ENCODE data around the gene FER.
"Not testable (repeated sequence)": the region's sequence is repeated elsewhere in the genome, so short reads cannot be mapped to it uniquely, and the experiment has no call there.

FER gene

DNA sequence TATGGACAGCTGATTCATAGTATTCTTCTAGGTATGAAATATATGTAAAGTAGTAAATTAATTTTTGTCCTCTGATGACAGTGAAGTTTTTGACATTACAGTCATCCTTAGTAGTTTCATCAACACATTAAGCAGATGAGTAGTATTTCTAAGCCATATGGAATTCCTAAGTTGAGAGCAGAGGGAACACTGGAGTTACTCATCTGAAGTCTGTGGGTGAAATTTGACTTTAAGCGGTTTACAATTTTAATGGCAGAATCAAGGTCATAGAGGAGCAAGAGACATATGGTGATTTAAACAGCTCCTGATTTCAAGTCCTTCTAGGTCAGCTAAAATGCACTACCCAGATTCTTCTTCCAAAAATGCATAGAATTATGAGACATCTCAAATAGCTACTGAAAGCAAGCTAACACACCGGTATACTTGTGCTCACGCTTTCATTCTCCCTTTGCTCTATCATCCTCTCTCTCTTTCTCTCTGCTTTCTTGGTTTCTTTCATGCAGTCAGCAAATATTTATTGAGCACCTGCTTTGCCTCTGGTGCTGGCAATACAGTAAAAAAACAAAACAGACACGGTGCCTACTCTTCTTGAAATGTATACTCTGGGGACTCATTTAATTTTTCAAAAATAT is 235.9 kb downstream of the FER start:
- H3K27ac ChIP-seq (ENCODE audit: low read length), result no peak overlapping the region
- no peak overlapping the region for H3K9ac ChIP-seq (ENCODE audit: low read depth, low read length)
- H3K4me2 ChIP-seq (ENCODE audit: insufficient read depth, low read length), result no peak overlapping the region
- TF ChIP-seq EZH2 (IDR thresholded peaks at IDR 0.05; ENCODE audit: borderline replicate concordance, low read depth, low read length, severe bottlenecking), result no peak
- TF ChIP-seq, protein P1, sequence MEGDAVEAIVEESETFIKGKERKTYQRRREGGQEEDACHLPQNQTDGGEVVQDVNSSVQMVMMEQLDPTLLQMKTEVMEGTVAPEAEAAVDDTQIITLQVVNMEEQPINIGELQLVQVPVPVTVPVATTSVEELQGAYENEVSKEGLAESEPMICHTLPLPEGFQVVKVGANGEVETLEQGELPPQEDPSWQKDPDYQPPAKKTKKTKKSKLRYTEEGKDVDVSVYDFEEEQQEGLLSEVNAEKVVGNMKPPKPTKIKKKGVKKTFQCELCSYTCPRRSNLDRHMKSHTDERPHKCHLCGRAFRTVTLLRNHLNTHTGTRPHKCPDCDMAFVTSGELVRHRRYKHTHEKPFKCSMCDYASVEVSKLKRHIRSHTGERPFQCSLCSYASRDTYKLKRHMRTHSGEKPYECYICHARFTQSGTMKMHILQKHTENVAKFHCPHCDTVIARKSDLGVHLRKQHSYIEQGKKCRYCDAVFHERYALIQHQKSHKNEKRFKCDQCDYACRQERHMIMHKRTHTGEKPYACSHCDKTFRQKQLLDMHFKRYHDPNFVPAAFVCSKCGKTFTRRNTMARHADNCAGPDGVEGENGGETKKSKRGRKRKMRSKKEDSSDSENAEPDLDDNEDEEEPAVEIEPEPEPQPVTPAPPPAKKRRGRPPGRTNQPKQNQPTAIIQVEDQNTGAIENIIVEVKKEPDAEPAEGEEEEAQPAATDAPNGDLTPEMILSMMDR (IDR thresholded peaks at IDR 0.05; ENCODE audit: borderline replicate concordance, extremely low read depth, low read length, poor library complexity, severe bottlenecking), result no peak
- DNase-seq (no peak), ATAC-seq (ENCODE audit: insufficient read depth, low read depth) (no peak)
- H4K20me1 ChIP-seq (ENCODE audit: insufficient read depth, low read length), result no peaks in the 10 kb centered on the region
- no peaks in the 10 kb centered on the region for H3K27me3 ChIP-seq (ENCODE audit: insufficient read depth, low read length, poor library complexity)
- no peaks in the 10 kb centered on the region for H3K36me3 ChIP-seq (ENCODE audit: insufficient read depth, low read length)
- no peaks in the 10 kb centered on the region for H3K9me3 ChIP-seq (ENCODE audit: insufficient read depth, low read length, severe bottlenecking)
- no peaks in the 10 kb centered on the region for H3K4me1 ChIP-seq (ENCODE audit: insufficient read depth, low read length)
- H2AFZ ChIP-seq (ENCODE audit: low read depth, low read length), result no peak overlapping the region
- no peak overlapping the region for H3K4me3 ChIP-seq (ENCODE audit: low read depth in 1 of 2, low read length in 2 of 2)
- H3K79me2 ChIP-seq (ENCODE audit: insufficient read depth, low read length), result no peaks in the 10 kb centered on the region

DNA sequence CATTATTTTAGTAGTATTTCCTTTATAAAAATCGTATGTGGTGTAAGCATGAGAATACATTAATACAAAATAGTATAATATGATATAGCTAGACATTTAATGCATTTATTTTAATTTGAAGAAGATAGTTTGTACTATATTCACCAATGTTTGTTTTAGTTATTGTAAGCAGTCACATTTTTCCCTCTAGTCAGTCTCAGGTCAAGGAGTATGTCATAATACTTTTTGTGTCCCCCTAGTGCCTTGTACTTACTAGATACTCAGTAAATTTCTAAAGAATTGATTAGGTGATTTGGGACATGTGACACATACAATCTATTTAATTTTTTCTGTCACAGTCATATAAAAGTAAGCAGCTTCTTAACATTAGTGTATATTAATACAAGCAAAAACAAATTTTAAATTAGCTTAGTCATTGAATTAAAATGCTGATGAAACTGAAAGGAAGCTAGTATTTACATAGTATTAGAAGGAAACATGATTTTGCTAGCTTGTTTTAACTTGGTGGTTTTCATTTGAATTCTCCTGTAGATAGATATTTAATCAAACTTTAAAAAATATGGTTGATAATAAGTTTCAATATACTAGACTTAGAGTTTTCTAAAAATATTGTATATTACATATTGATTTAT is 242.2 kb downstream of the FER start:
- Histone ChIP-seq H3K4me2 (ENCODE audit: insufficient read depth, low read length) (no peak overlapping the region), H2AFZ (ENCODE audit: low read depth, low read length) (no peak overlapping the region), H3K4me1 (ENCODE audit: insufficient read depth, low read length) (no peaks in the 10 kb centered on the region), H4K20me1 (ENCODE audit: insufficient read depth, low read length) (no peaks in the 10 kb centered on the region), H3K27ac (ENCODE audit: low read length) (no peak overlapping the region), H3K9ac (ENCODE audit: low read depth, low read length) (no peak overlapping the region), H3K36me3 (ENCODE audit: insufficient read depth, low read length) (no peaks in the 10 kb centered on the region), H3K79me2 (ENCODE audit: insufficient read depth, low read length) (no peaks in the 10 kb centered on the region), H3K9me3 (ENCODE audit: insufficient read depth, low read length, severe bottlenecking) (no peaks in the 10 kb centered on the region), H3K4me3 (ENCODE audit: low read depth in 1 of 2, low read length in 2 of 2) (no peak overlapping the region), H3K27me3 (ENCODE audit: insufficient read depth, low read length, poor library complexity) (no peaks in the 10 kb centered on the region)
- DNase-seq, result no peak
- no peak for ATAC-seq (ENCODE audit: insufficient read depth, low read depth)
- TF ChIP-seq EZH2 (IDR thresholded peaks at IDR 0.05; ENCODE audit: borderline replicate concordance, low read depth, low read length, severe bottlenecking), result no peak
- TF ChIP-seq, protein P1 (IDR thresholded peaks at IDR 0.05; ENCODE audit: borderline replicate concordance, extremely low read depth, low read length, poor library complexity, severe bottlenecking), result no peak

DNA sequence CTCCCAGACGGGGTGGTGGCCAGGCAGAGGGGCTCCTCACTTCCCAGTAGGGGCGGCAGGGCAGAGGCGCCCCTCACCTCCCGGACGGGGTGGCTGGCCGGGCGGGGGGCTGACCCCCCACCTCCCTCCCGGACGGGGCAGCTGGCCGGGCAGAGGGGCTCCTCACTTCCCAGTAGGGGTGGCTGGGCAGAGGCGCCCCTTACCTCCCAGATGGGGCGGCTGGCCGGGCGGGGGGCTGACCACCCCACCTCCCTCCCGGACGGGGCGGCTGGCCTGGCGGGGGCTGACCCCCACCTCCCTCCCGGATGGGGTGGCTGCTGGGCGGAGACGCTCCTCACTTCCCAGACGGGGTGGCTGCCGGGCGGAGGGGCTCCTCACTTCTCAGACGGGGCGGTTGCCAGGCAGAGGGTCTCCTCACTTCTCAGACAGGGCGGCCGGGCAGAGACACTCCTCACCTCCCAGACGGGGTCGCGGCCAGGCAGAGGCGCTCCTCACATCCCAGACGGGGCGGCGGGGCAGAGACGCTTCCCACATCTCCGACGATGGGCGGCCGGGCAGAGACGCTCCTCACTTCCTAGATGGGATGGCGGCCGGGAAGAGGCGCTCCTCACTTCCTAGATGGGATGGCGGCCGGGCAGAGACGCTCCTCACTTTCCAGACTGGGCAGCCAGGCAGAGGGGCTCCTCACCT is 244.8 kb downstream of the FER start:
- H3K27ac ChIP-seq (ENCODE audit: low read length); H3K4me3 ChIP-seq (ENCODE audit: low read depth in 1 of 2, low read length in 2 of 2); H3K79me2 ChIP-seq (ENCODE audit: insufficient read depth, low read length); H3K9ac ChIP-seq (ENCODE audit: low read depth, low read length); H3K27me3 ChIP-seq (ENCODE audit: insufficient read depth, low read length, poor library complexity); H4K20me1 ChIP-seq (ENCODE audit: insufficient read depth, low read length); ATAC-seq (ENCODE audit: insufficient read depth, low read depth); H2AFZ ChIP-seq (ENCODE audit: low read depth, low read length); H3K9me3 ChIP-seq (ENCODE audit: insufficient read depth, low read length, severe bottlenecking); DNase-seq; H3K36me3 ChIP-seq (ENCODE audit: insufficient read depth, low read length); H3K4me1 ChIP-seq (ENCODE audit: insufficient read depth, low read length); H3K4me2 ChIP-seq (ENCODE audit: insufficient read depth, low read length): not testable (repeated sequence)

DNA sequence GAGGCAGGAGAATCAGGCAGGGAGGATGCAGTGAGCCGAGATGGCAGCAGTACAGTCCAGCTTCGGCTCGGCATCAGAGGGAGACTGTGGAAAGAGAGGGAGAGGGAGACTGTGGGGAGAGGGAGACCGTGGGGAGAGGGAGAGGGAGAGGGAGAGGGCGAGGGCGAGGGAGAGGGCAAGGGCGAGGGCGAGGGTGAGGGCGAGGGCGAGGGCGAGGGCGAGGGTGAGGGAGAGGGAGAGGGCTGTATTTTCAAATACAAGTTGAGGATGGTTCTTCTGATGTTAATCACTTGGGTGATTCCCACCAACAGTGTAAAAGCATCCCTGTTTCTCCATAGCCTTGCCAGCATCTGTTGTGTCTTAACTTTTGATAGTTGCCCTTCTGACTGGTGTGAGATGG is 245.7 kb downstream of the FER start:
- H3K27ac ChIP-seq (ENCODE audit: low read length); H3K79me2 ChIP-seq (ENCODE audit: insufficient read depth, low read length); H3K36me3 ChIP-seq (ENCODE audit: insufficient read depth, low read length); DNase-seq; H3K4me3 ChIP-seq (ENCODE audit: low read depth in 1 of 2, low read length in 2 of 2); H3K27me3 ChIP-seq (ENCODE audit: insufficient read depth, low read length, poor library complexity); H3K4me1 ChIP-seq (ENCODE audit: insufficient read depth, low read length); H4K20me1 ChIP-seq (ENCODE audit: insufficient read depth, low read length); H3K4me2 ChIP-seq (ENCODE audit: insufficient read depth, low read length); H3K9me3 ChIP-seq (ENCODE audit: insufficient read depth, low read length, severe bottlenecking); H2AFZ ChIP-seq (ENCODE audit: low read depth, low read length); ATAC-seq (ENCODE audit: insufficient read depth, low read depth); H3K9ac ChIP-seq (ENCODE audit: low read depth, low read length): not testable (repeated sequence)

All from DND-41 (cell line).